H9 (cell line): Measurements from ENCODE around the gene PTPRK. TPM values are rescaled to one million over a fixed set of nuclear protein-coding genes. Genes with fewer than 3 reads are reported as not detected.

Experiments
- DNase-seq: peaks from one replicate; pipeline ENCODE4 v3.0.0-alpha.2; 2017
- H2AFZ ChIP-seq: one replicate; pipeline ENCODE4 v1.6.1; 2013; ENCODE audit warnings: mild to moderate bottlenecking, low read length, control low read depth, moderate library complexity
- H2AK5ac ChIP-seq: 2 replicates; pipeline ENCODE4 v1.6.1; 2013; ENCODE audit warnings: low read length, control low read depth, mixed read lengths; ENCODE audit not compliant: insufficient read length
- H2BK120ac ChIP-seq: one replicate; pipeline ENCODE4 v1.6.1; 2013; ENCODE audit warnings: low read depth, mild to moderate bottlenecking, low read length, control low read depth, inconsistent platforms; ENCODE audit not compliant: poor library complexity, severe bottlenecking
- H2BK12ac ChIP-seq: 2 replicates; pipeline ENCODE4 v1.6.1; 2013; ENCODE audit warnings: low read length, control low read depth, mixed read lengths, low read depth; ENCODE audit not compliant: insufficient read length
- H2BK15ac ChIP-seq: 2 replicates; pipeline ENCODE4 v1.6.1; 2013; ENCODE audit warnings: low read depth, low read length, control low read depth
- H2BK20ac ChIP-seq: one replicate; pipeline ENCODE4 v1.6.1; 2013; ENCODE audit warnings: low read depth, mild to moderate bottlenecking, low read length, control low read depth, inconsistent platforms; ENCODE audit not compliant: poor library complexity, severe bottlenecking
- H2BK5ac ChIP-seq: 2 replicates; pipeline ENCODE4 v1.6.1; 2013; ENCODE audit warnings: low read length, control low read depth, mixed read lengths; ENCODE audit not compliant: insufficient read length
- H3K14ac ChIP-seq: 2 replicates; pipeline ENCODE4 v1.6.1; 2013; ENCODE audit warnings: low read length, control low read depth; ENCODE audit not compliant: insufficient read depth
- H3K18ac ChIP-seq: 2 replicates; pipeline ENCODE4 v1.6.1; 2013; ENCODE audit warnings: low read depth, mild to moderate bottlenecking, mixed read lengths, low read length, control low read depth; ENCODE audit not compliant: insufficient read length
- H3K23ac ChIP-seq: 2 replicates; pipeline ENCODE4 v1.6.1; 2013; ENCODE audit warnings: low read length, control low read depth, mixed read lengths, low read depth; ENCODE audit not compliant: insufficient read length
- H3K23me2 ChIP-seq: 2 replicates; pipeline ENCODE4 v1.6.1; 2013; ENCODE audit warnings: low read depth, mild to moderate bottlenecking, mixed read lengths, low read length, control low read depth; ENCODE audit not compliant: insufficient read length, poor library complexity, severe bottlenecking
- H3K27ac ChIP-seq: 2 replicates; pipeline ENCODE4 v1.5.1; 2013; ENCODE audit warnings: low read length, control low read depth, mixed read lengths, low read depth; ENCODE audit not compliant: insufficient read length
- H3K27me3 ChIP-seq: 2 replicates; pipeline ENCODE4 v1.6.1; 2013; ENCODE audit warnings: low read length, control low read depth, inconsistent platforms; ENCODE audit not compliant: insufficient read depth
- H3K4ac ChIP-seq: 2 replicates; pipeline ENCODE4 v1.6.1; 2013; ENCODE audit warnings: low read depth, mild to moderate bottlenecking, control low read depth, inconsistent platforms, low read length, moderate library complexity
- H3K4me1 ChIP-seq: 2 replicates; pipeline ENCODE4 v1.6.1; 2013; ENCODE audit warnings: low read length, control low read depth, inconsistent platforms; ENCODE audit not compliant: insufficient read depth
- H3K4me2 ChIP-seq: 2 replicates; pipeline ENCODE4 v1.6.1; 2013; ENCODE audit warnings: low read length, control low read depth, mixed read lengths; ENCODE audit not compliant: insufficient read length, insufficient read depth
- H3K56ac ChIP-seq: 2 replicates; pipeline ENCODE4 v1.6.1; 2013; ENCODE audit warnings: low read depth, mild to moderate bottlenecking, mixed read lengths, low read length, control low read depth; ENCODE audit not compliant: insufficient read length
- H3K79me1 ChIP-seq: 2 replicates; pipeline ENCODE4 v1.6.1; 2013; ENCODE audit warnings: low read depth, mild to moderate bottlenecking, moderate library complexity, low read length, control low read depth, inconsistent platforms; ENCODE audit not compliant: insufficient read depth, poor library complexity, severe bottlenecking
- H3K79me2 ChIP-seq: 2 replicates; pipeline ENCODE4 v1.6.1; 2013; ENCODE audit warnings: low read length, control low read depth, inconsistent platforms; ENCODE audit not compliant: insufficient read depth
- H3K9ac ChIP-seq: 2 replicates; pipeline ENCODE4 v1.6.1; 2013; ENCODE audit warnings: low read length, control low read depth, mixed read lengths; ENCODE audit not compliant: insufficient read length; ENCODE audit errors: extremely low read depth
- H3K9me3 ChIP-seq: one replicate; pipeline ENCODE4 v1.6.1; 2013; ENCODE audit warnings: low read depth, low read length, inconsistent platforms; ENCODE audit not compliant: control insufficient read depth
- H3T11ph ChIP-seq: one replicate; pipeline ENCODE4 v1.6.1; 2013; ENCODE audit warnings: mild to moderate bottlenecking, low read length, control low read depth, inconsistent platforms
- H4K20me1 ChIP-seq: one replicate; pipeline ENCODE4 v1.6.1; 2013; ENCODE audit not compliant: control insufficient read depth, insufficient read length, insufficient read depth
- H4K5ac ChIP-seq: 2 replicates; pipeline ENCODE4 v1.6.1; 2013; ENCODE audit warnings: low read depth, mild to moderate bottlenecking, mixed read lengths, low read length, control low read depth; ENCODE audit not compliant: insufficient read length
- H4K8ac ChIP-seq: replicated peaks from 2 replicates; pipeline ENCODE4 v1.6.1; 2013; ENCODE audit warnings: low read length, control low read depth, mixed read lengths, low read depth; ENCODE audit not compliant: insufficient read length
- H4K91ac ChIP-seq: 2 replicates; pipeline ENCODE4 v1.6.1; 2013; ENCODE audit warnings: low read depth, mild to moderate bottlenecking, moderate library complexity, mixed read lengths, low read length, control low read depth; ENCODE audit not compliant: insufficient read length
- H3K27ac Mint-ChIP-seq, 3 experiments: 2 replicates in 2 of 3; 3 replicates in 1 of 3; pipeline ENCODE4 v1.8.0; 2020 to 2021; ENCODE audit warnings: mixed read lengths in 3 of 3, mild to moderate bottlenecking in 1 of 3, moderate library complexity in 1 of 3
- H3K27me3 Mint-ChIP-seq: 2 replicates; pipeline ENCODE4 v1.8.0; 2021; ENCODE audit warnings: low read depth, mild to moderate bottlenecking, moderate library complexity, mixed read lengths
- H3K36me3 Mint-ChIP-seq, 3 experiments: 2 replicates in 2 of 3; 3 replicates in 1 of 3; pipeline ENCODE4 v1.8.0; 2020 to 2021; ENCODE audit warnings: low read depth in 3 of 3, mixed read lengths in 3 of 3; ENCODE audit not compliant: insufficient read depth in 1 of 3
- H3K4me1 Mint-ChIP-seq, 2 experiments: 2 replicates each; pipeline ENCODE4 v1.8.0; 2020; ENCODE audit warnings: mixed read lengths in 2 of 2
- H3K4me3 Mint-ChIP-seq, 2 experiments: 2 replicates in 1 of 2; 3 replicates in 1 of 2; pipeline ENCODE4 v1.8.0; 2020 to 2021; ENCODE audit warnings: mild to moderate bottlenecking in 2 of 2, mixed read lengths in 2 of 2, moderate library complexity in 1 of 2
- H3K9me3 Mint-ChIP-seq, 2 experiments: 2 replicates in 1 of 2; 3 replicates in 1 of 2; pipeline ENCODE4 v1.8.0; 2020; ENCODE audit warnings: mild to moderate bottlenecking in 2 of 2, mixed read lengths in 2 of 2, moderate library complexity in 1 of 2
- total RNA-seq: library from RNA; stranded (reverse); gene quantifications from 2 replicates; pipeline ENCODE4 v1.2.1, GENCODE V29; 2021
- TF ChIP-seq, protein P1 (sequence below): fragments of 200-600 bp; sonication (generic); conservative IDR thresholded peaks from 3 replicates; pipeline ENCODE4 v1.8.0; 2021; ENCODE audit warnings: antibody characterized with exemption, mild to moderate bottlenecking

The PTPRK gene
- total RNA-seq, 1 experiment from 2014 or later: 47.9 TPM

DNA sequence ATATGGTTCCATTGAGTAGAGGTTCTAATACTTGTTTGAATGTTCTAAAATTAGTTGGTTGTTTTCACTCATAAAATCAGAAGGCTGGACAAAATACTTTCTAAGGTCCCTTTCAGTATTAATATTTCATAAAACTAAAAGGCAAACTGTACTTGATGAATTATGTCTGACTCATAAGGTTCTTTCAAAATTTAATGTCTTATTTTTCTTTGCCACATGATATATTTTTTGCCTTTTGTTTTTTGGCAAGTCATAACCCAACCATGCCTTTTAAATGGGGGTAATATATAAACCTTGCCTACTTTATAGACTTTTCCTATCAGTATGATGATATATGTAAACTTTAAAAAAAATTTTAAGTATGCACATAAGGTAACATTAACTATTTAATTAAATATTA, 244.7 kb downstream of the PTPRK start:
- no peak overlapping the region for H2BK15ac ChIP-seq
- H3K79me1 ChIP-seq: peaks cover 4% of the 10 kb centered on the region
- H2AK5ac ChIP-seq: no peak overlapping the region
- H3K23me2 ChIP-seq: no peaks in the 10 kb centered on the region
- H3K4me1 ChIP-seq: no peaks in the 10 kb centered on the region
- Mint-ChIP-seq H3K27ac (no peak overlapping the region), H3K4me3 (no peak overlapping the region), H3K27me3 (no peaks in the 10 kb centered on the region), H3K4me1 (peaks cover 11 to 14% of the 10 kb centered on the region in 2 experiments), H3K9me3 (no peaks in the 10 kb centered on the region), H3K36me3 (no peaks in the 10 kb centered on the region; a peak in 1 of 7 replicates)
- TF ChIP-seq, protein P1, sequence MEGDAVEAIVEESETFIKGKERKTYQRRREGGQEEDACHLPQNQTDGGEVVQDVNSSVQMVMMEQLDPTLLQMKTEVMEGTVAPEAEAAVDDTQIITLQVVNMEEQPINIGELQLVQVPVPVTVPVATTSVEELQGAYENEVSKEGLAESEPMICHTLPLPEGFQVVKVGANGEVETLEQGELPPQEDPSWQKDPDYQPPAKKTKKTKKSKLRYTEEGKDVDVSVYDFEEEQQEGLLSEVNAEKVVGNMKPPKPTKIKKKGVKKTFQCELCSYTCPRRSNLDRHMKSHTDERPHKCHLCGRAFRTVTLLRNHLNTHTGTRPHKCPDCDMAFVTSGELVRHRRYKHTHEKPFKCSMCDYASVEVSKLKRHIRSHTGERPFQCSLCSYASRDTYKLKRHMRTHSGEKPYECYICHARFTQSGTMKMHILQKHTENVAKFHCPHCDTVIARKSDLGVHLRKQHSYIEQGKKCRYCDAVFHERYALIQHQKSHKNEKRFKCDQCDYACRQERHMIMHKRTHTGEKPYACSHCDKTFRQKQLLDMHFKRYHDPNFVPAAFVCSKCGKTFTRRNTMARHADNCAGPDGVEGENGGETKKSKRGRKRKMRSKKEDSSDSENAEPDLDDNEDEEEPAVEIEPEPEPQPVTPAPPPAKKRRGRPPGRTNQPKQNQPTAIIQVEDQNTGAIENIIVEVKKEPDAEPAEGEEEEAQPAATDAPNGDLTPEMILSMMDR: no peak
- no peak overlapping the region for H3K56ac ChIP-seq
- H2BK20ac ChIP-seq: no peak overlapping the region
- no peak overlapping the region for H4K91ac ChIP-seq
- no peak overlapping the region for H2BK5ac ChIP-seq
- H2BK120ac ChIP-seq: no peak overlapping the region
- no peak overlapping the region for H3T11ph ChIP-seq
- no peaks in the 10 kb centered on the region for H4K20me1 ChIP-seq
- no peaks in the 10 kb centered on the region for H3K79me2 ChIP-seq
- H2BK12ac ChIP-seq: no peak overlapping the region
- H3K27ac ChIP-seq: no peak overlapping the region
- no peak overlapping the region for H3K9ac ChIP-seq
- H3K14ac ChIP-seq: no peak overlapping the region
- H4K5ac ChIP-seq: no peak overlapping the region
- no peak for DNase-seq
- H2AFZ ChIP-seq: no peak overlapping the region
- H3K4me2 ChIP-seq: no peak overlapping the region
- no peak overlapping the region for H3K4ac ChIP-seq
- H3K9me3 ChIP-seq: no peaks in the 10 kb centered on the region
- H4K8ac ChIP-seq: no peak overlapping the region
- H3K18ac ChIP-seq: no peak overlapping the region
- H3K23ac ChIP-seq: no peak overlapping the region
- no peaks in the 10 kb centered on the region for H3K27me3 ChIP-seq
